ENCODE measurements around the gene ABCA5. TPM values are rescaled to one million over a fixed set of nuclear protein-coding genes. Genes with fewer than 3 reads are reported as not detected.
A peak's percentile ranks its signal among the peaks of the same experiment; 100 is the strongest.

Gene ABCA5
- total and polyA plus RNA-seq, 7 donors, result 8.7 to 81.5 (median 54.9) TPM

DNA sequence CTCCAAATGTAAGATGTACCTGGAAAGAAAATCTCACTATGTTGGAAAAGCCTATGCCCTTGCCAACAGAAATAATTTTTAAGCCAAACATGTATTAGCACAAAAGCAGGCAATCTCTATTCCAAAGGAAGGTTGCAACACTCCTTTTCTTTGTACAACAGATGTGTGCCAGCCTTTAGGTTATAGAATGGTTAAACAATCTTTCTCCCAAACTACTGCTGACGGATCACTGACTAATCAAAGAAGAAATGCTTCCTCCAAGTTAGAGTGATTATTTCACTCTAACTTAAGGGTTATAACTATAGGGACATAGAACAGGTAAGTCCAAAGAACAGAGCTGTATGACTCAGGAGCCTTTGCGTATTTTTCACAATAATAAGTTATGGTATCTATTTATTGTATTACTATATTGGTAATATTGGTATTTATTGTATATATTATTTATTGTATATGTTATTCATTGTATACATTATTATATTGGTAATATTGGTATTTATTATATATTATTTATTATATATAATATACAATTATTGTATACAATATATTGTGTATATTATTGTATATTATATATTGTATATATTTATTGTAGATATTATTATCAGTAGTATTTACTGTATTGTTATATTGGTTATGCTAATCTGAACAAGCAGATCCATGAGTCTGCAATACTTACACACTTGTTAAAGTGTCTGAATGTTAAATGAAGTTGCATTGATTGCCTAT lies 36.7 kb upstream of the ABCA5 start:
- Histone ChIP-seq H3K9me3 (no peaks in the 10 kb centered on the region), H3K4me1 (no peaks in the 10 kb centered on the region), H3K27ac (no peak overlapping the region), H3K27me3 (ENCODE audit: insufficient read depth in 3 of 3, low read length in 2 of 3) (no peaks in the 10 kb centered on the region), H3K36me3 (ENCODE audit: insufficient read depth in 1 of 2, low read depth in 1 of 2) (no peaks in the 10 kb centered on the region), H3K4me3 (no peak overlapping the region)
- ATAC-seq, result no peak
- WGBS, 3 donors, result 83 to 90% (median 86%) methylated on average over 2 of the region's 2 CpGs
- TF ChIP-seq, protein P1, sequence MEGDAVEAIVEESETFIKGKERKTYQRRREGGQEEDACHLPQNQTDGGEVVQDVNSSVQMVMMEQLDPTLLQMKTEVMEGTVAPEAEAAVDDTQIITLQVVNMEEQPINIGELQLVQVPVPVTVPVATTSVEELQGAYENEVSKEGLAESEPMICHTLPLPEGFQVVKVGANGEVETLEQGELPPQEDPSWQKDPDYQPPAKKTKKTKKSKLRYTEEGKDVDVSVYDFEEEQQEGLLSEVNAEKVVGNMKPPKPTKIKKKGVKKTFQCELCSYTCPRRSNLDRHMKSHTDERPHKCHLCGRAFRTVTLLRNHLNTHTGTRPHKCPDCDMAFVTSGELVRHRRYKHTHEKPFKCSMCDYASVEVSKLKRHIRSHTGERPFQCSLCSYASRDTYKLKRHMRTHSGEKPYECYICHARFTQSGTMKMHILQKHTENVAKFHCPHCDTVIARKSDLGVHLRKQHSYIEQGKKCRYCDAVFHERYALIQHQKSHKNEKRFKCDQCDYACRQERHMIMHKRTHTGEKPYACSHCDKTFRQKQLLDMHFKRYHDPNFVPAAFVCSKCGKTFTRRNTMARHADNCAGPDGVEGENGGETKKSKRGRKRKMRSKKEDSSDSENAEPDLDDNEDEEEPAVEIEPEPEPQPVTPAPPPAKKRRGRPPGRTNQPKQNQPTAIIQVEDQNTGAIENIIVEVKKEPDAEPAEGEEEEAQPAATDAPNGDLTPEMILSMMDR (IDR thresholded peaks at IDR 0.05), result no peak
- no peak for DNase-seq
- intact Hi-C loops (cut with DNase I), result no loop called here

DNA sequence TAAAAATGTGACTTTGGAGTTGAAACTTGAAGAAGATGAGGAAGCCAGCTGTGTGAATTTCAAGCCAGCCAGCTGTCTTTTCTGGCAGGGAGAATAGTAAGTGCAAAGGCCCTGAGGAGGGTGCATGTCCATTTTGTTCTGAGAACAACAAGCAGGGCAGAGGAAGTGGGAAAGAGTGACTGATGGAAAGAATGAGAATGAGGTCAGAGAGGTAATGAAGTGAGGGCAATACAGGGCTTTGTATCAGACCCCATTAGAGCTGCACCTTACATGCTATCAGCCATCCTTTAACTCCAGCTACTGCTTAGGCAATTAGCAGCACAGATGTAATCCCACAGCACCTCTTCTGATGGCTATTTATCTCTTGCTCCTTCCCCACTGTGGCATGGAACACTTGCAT lies 34.2 kb upstream of the ABCA5 start:
- no peak for ATAC-seq
- no peak for DNase-seq
- H3K27ac ChIP-seq, result no peak overlapping the region
- H3K36me3 ChIP-seq (ENCODE audit: insufficient read depth in 1 of 2, low read depth in 1 of 2), result no peaks in the 10 kb centered on the region
- no peaks in the 10 kb centered on the region for H3K27me3 ChIP-seq (ENCODE audit: insufficient read depth in 3 of 3, low read length in 2 of 3)
- no peak overlapping the region for H3K4me3 ChIP-seq
- TF ChIP-seq, protein P1 (IDR thresholded peaks at IDR 0.05), result no peak
- intact Hi-C loops (cut with DNase I), result no loop called here
- no peaks in the 10 kb centered on the region for H3K9me3 ChIP-seq
- H3K4me1 ChIP-seq, result peaks cover 6% of the 10 kb centered on the region

DNA sequence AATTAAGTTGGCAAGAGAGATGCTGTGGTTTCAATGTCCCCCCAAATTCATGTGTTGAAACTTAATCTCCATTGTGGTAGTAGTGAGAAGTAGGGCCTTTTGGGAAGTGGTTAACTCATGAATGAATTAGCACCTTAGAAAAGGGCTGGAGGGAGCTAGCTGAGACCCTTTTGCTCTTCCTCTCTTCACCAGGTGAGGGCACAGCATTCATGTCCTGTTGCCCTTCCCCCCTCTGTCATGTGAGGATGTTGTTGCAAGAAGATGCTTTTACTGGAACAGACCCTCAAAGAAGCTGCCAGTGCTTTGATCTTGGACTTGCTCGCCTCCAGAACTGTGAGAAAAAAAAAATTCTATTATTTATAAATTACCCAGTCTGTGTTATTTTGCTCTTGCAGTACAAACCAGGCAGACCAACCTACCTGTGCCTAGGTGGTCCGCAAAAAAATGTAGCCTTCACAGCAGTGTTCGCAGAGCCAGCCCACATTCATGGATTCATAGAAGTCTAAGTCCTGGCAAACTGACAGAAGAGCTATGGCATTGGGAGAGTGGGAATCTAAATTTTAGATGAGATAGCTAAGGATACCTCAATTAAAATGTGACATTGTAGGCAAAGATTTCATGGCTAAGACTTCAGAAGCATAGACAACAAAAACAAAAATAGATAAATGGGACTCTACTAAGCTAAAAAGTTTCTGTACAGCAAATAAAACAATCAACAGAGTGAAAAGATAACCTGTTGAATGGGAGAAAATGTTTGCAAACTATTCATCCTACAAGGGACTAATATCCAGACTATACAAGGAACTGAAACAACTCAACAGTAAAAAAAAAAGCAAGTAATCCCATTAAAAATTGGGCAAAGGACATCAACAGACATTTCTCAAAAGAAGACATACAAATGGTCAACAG lies 32.0 kb upstream of the ABCA5 start:
- intact Hi-C loops (cut with DNase I), result loop anchor here in 1 of 2 donors (10.0 kb wide), 1 partner anchor 146 kb away; no protein-coding TSS in a partner anchor
- TF ChIP-seq, protein P1 (IDR thresholded peaks at IDR 0.05), result no peak
- Histone ChIP-seq H3K27ac (no peak overlapping the region), H3K36me3 (ENCODE audit: insufficient read depth in 1 of 2, low read depth in 1 of 2) (no peaks in the 10 kb centered on the region), H3K9me3 (no peaks in the 10 kb centered on the region), H3K4me1 (peaks cover 6% of the 10 kb centered on the region), H3K4me3 (no peak overlapping the region), H3K27me3 (ENCODE audit: insufficient read depth in 3 of 3, low read length in 2 of 3) (no peaks in the 10 kb centered on the region)
- DNase-seq (no peak), ATAC-seq (no peak)
- WGBS, 3 donors, result 81 to 86% (median 83%) methylated on average over 3 of the region's 3 CpGs

DNA sequence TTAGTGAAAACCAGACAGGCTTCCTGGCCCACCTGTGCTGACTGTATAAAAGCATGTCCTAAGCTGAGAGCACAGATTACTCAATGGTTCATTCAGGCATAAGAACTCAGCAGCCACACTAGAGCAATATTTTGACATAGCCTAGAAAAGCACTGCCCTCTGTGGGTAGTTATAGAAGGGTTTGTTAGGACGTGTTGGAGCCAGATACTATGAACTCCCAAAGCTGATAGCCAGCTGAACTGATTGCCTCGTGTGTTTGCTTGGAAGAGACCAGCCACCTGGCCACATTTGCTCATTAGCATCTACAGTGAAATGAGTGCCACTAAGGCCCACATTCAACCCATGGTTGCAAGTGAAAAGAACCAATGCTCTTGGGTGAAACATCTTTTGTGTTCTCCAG lies 30.8 kb upstream of the ABCA5 start:
- Histone ChIP-seq H3K36me3 (ENCODE audit: insufficient read depth in 1 of 2, low read depth in 1 of 2) (no peaks in the 10 kb centered on the region), H3K27me3 (ENCODE audit: insufficient read depth in 3 of 3, low read length in 2 of 3) (no peaks in the 10 kb centered on the region), H3K27ac (peak overlapping the region; percentile 62), H3K4me3 (no peak overlapping the region), H3K4me1 (peaks cover 6% of the 10 kb centered on the region), H3K9me3 (no peaks in the 10 kb centered on the region)
- ATAC-seq (peak; percentile 92 to 97 (median 96)), DNase-seq (no peak)
- TF ChIP-seq, protein P1 (IDR thresholded peaks at IDR 0.05), result peak; percentile 30
- WGBS, 3 donors, result 18 to 34% (median 18%) methylated on average over 2 of the region's 2 CpGs
- intact Hi-C loops (cut with DNase I), result loop anchor here in 1 of 2 donors (10.0 kb wide), 1 partner anchor 147 kb away; no protein-coding TSS in a partner anchor
